HEK293 (cell line): ENCODE data around the gene MYO7A.

Source experiments
- CTCF ChIA-PET: fragments of 350-600 bp; formaldehyde crosslinking; extraction: SDS; loops from one replicate; lab custom pipeline; 2021; ENCODE audit warnings: antibody characterized with exemption; lab: Yijun Ruan, JAX
- POLR2A ChIA-PET: fragments of 300-600 bp; formaldehyde crosslinking; extraction: SDS; loops from one replicate; lab custom pipeline; 2020; ENCODE audit warnings: antibody characterized with exemption, inconsistent platforms; lab: Yijun Ruan, JAX
- H3K27ac ChIP-seq: fragments of 200-500 bp; sonication (Bioruptor generic); 2 replicates; pipeline ENCODE4 v1.5.1; 2014; ENCODE audit warnings: low read depth, low read length, control low read depth, inconsistent platforms; ENCODE audit errors: extremely low read depth
- H3K36me3 ChIP-seq, 2 experiments: fragments of 200-500 bp in 1 of 2; sonication (Bioruptor generic) in 1 of 2; 1 replicate in 1 of 2; 2 replicates in 1 of 2; pipeline ENCODE4 v1.5.1; 2014 to 2017; ENCODE audit warnings: inconsistent platforms in 2 of 2, low read length in 2 of 2; ENCODE audit not compliant: control insufficient read depth in 2 of 2, insufficient read depth in 1 of 2
- H3K4me1 ChIP-seq: fragments of 200-500 bp; sonication (Bioruptor generic); 2 replicates; pipeline ENCODE4 v1.5.1; 2014; ENCODE audit warnings: mild to moderate bottlenecking, low read length, inconsistent platforms; ENCODE audit not compliant: control insufficient read depth, insufficient read depth
- H3K4me3 ChIP-seq: 2 replicates; pipeline ENCODE4 v1.5.1; 2011; ENCODE audit warnings: low read depth, mild to moderate bottlenecking, control low read depth, low read length, moderate library complexity
- H3K9me3 ChIP-seq: fragments of 200-500 bp; sonication (Bioruptor generic); 2 replicates; pipeline ENCODE4 v1.5.1; 2014; ENCODE audit warnings: low read depth, low read length, inconsistent platforms; ENCODE audit not compliant: control insufficient read depth, insufficient read depth
- GLI4 ChIP-seq: fragments of 450-650 bp; formaldehyde crosslinking; IDR thresholded peaks from 2 replicates; pipeline ENCODE4 v1.5.1; 2016; ENCODE audit warnings: missing biosample characterization, missing genetic modification characterization
- KLF10 ChIP-seq: fragments of 450-650 bp; IDR thresholded peaks from 2 replicates; pipeline ENCODE4 v1.5.1; 2018; ENCODE audit warnings: missing biosample characterization, mild to moderate bottlenecking, missing genetic modification characterization
- KLF16 ChIP-seq: fragments of 450-650 bp; formaldehyde crosslinking; IDR thresholded peaks from 2 replicates; pipeline ENCODE4 v1.5.1; 2017; ENCODE audit warnings: missing biosample characterization, missing genetic modification characterization
- PRDM4 ChIP-seq: fragments of 450-650 bp; formaldehyde crosslinking; IDR thresholded peaks from 2 replicates; pipeline ENCODE4 v1.5.1; 2017; ENCODE audit warnings: missing biosample characterization, missing genetic modification characterization
- SALL2 ChIP-seq: fragments of 450-650 bp; formaldehyde crosslinking; IDR thresholded peaks from 2 replicates; pipeline ENCODE4 v1.5.0; 2017; ENCODE audit warnings: missing biosample characterization, mild to moderate bottlenecking, missing genetic modification characterization, borderline replicate concordance
- TCF7L2 ChIP-seq: IDR thresholded peaks from 2 replicates; pipeline ENCODE4 v1.6.1; 2011; ENCODE audit warnings: low read depth, mild to moderate bottlenecking, inconsistent platforms, low read length, moderate library complexity, borderline replicate concordance
- YY2 ChIP-seq: fragments of 450-650 bp; formaldehyde crosslinking; IDR thresholded peaks from 2 replicates; pipeline ENCODE4 v1.5.1; 2016; ENCODE audit warnings: missing biosample characterization, missing genetic modification characterization
- ZBTB1 ChIP-seq: fragments of 450-650 bp; formaldehyde crosslinking; IDR thresholded peaks from 2 replicates; pipeline ENCODE4 v1.5.1; 2016; ENCODE audit warnings: missing biosample characterization, missing genetic modification characterization
- ZIC2 ChIP-seq: fragments of 450-650 bp; formaldehyde crosslinking; IDR thresholded peaks from 2 replicates; pipeline ENCODE4 v1.5.1; 2016; ENCODE audit warnings: missing biosample characterization, missing genetic modification characterization
- ZNF133 ChIP-seq: fragments of 450-650 bp; formaldehyde crosslinking; IDR thresholded peaks from 2 replicates; pipeline ENCODE4 v1.5.1; 2016; ENCODE audit warnings: missing biosample characterization, missing genetic modification characterization
- ZNF169 ChIP-seq: fragments of 450-650 bp; formaldehyde crosslinking; IDR thresholded peaks from 2 replicates; pipeline ENCODE4 v1.5.1; 2016; ENCODE audit warnings: missing biosample characterization, missing genetic modification characterization
- ZNF19 ChIP-seq: fragments of 450-650 bp; formaldehyde crosslinking; IDR thresholded peaks from 2 replicates; pipeline ENCODE4; 2016; ENCODE audit warnings: missing biosample characterization, missing genetic modification characterization, low read depth
- ZNF2 ChIP-seq: fragments of 450-650 bp; formaldehyde crosslinking; IDR thresholded peaks from 2 replicates; pipeline ENCODE4 v1.5.1; 2016; ENCODE audit warnings: missing biosample characterization, missing genetic modification characterization
- ZNF223 ChIP-seq: fragments of 450-650 bp; formaldehyde crosslinking; IDR thresholded peaks from 2 replicates; pipeline ENCODE4 v1.5.1; 2016; ENCODE audit warnings: missing biosample characterization, missing genetic modification characterization
- ZNF239 ChIP-seq: fragments of 450-650 bp; formaldehyde crosslinking; IDR thresholded peaks from 2 replicates; pipeline ENCODE4 v1.5.1; 2016; ENCODE audit warnings: missing biosample characterization, missing genetic modification characterization
- ZNF292 ChIP-seq: fragments of 450-650 bp; formaldehyde crosslinking; IDR thresholded peaks from 2 replicates; pipeline ENCODE4 v1.5.1; 2016; ENCODE audit warnings: low read depth, missing biosample characterization, missing genetic modification characterization, borderline replicate concordance
- ZNF341 ChIP-seq: fragments of 450-650 bp; formaldehyde crosslinking; IDR thresholded peaks from 2 replicates; pipeline ENCODE4; 2016; ENCODE audit warnings: low read depth, missing biosample characterization, missing genetic modification characterization
- ZNF354C ChIP-seq: fragments of 450-650 bp; formaldehyde crosslinking; IDR thresholded peaks from 2 replicates; pipeline ENCODE4 v1.5.1; 2016; ENCODE audit warnings: missing biosample characterization, missing genetic modification characterization, low read depth, borderline replicate concordance
- ZNF391 ChIP-seq: fragments of 450-650 bp; formaldehyde crosslinking; IDR thresholded peaks from 2 replicates; pipeline ENCODE4 v1.5.1; 2016; ENCODE audit warnings: low read depth, missing biosample characterization, missing genetic modification characterization, borderline replicate concordance
- ZNF514 ChIP-seq: fragments of 450-650 bp; formaldehyde crosslinking; IDR thresholded peaks from 2 replicates; pipeline ENCODE4 v1.5.1; 2016; ENCODE audit warnings: missing biosample characterization, missing genetic modification characterization
- ZNF548 ChIP-seq: fragments of 450-650 bp; formaldehyde crosslinking; IDR thresholded peaks from 2 replicates; pipeline ENCODE4 v1.5.1; 2016; ENCODE audit warnings: missing biosample characterization, missing genetic modification characterization
- ZNF658 ChIP-seq: fragments of 450-650 bp; formaldehyde crosslinking; IDR thresholded peaks from 2 replicates; pipeline ENCODE4; 2016; ENCODE audit warnings: missing biosample characterization, missing genetic modification characterization
- ZNF670 ChIP-seq: fragments of 450-650 bp; formaldehyde crosslinking; IDR thresholded peaks from 2 replicates; pipeline ENCODE4 v1.5.1; 2016; ENCODE audit warnings: missing biosample characterization, missing genetic modification characterization, low read depth
- ZNF776 ChIP-seq: fragments of 450-650 bp; formaldehyde crosslinking; IDR thresholded peaks from 2 replicates; pipeline ENCODE4 v1.5.0; 2017; ENCODE audit warnings: missing biosample characterization, missing genetic modification characterization, borderline replicate concordance
- TF ChIP-seq, protein P1 (sequence below): fragments of 450-650 bp; formaldehyde crosslinking; IDR thresholded peaks from 2 replicates; pipeline ENCODE4 v1.5.1; 2016; ENCODE audit warnings: missing biosample characterization, missing genetic modification characterization, borderline replicate concordance
- TF ChIP-seq, protein P2 (sequence below): fragments of 450-650 bp; formaldehyde crosslinking; optimal IDR thresholded peaks from 2 replicates; pipeline ENCODE3; 2016; ENCODE audit warnings: missing biosample characterization, mild to moderate bottlenecking, missing genetic modification characterization
- TF ChIP-seq, protein P3 (sequence below): fragments of 450-650 bp; formaldehyde crosslinking; IDR thresholded peaks from 2 replicates; pipeline ENCODE4 v1.5.1; 2016; ENCODE audit warnings: missing biosample characterization, missing genetic modification characterization
- TF ChIP-seq, protein P4 (sequence below): fragments of 450-650 bp; formaldehyde crosslinking; IDR thresholded peaks from 2 replicates; pipeline ENCODE4 v1.5.1; 2017; ENCODE audit warnings: missing biosample characterization, missing genetic modification characterization

Gene MYO7A

DNA sequence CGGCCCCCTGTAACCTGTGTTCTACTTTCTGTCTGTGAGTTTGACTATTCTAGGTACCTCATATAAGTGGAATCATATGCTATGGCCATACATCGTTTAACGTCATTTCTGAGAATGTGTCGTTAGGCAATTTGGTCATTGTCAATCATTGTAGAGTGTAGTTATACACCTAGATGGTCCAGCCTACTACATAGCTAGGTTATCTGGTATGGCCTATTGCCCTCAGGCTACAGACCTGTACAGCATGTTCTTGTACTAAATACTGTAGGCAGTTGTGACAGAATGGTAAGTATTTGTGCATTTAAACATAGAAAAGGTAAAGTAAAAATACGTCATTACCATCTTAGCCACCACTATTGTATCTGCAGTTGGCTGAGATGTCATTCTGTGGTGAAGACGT, 35.2 kb downstream of the MYO7A start:
- Histone ChIP-seq H3K36me3 (no peaks in the 10 kb centered on the region), H3K9me3 (no peaks in the 10 kb centered on the region), H3K4me3 (no peak overlapping the region), H3K4me1 (no peaks in the 10 kb centered on the region), H3K27ac (no peak overlapping the region)
- ChIA-PET CTCF (interaction anchor here (0.5 kb wide), 1 partner anchor 76 kb away, joined by 4 read pairs; no protein-coding TSS in a partner anchor), POLR2A (no interaction called here)
- TF ChIP-seq SALL2: no peak
- TF ChIP-seq, protein P1, sequence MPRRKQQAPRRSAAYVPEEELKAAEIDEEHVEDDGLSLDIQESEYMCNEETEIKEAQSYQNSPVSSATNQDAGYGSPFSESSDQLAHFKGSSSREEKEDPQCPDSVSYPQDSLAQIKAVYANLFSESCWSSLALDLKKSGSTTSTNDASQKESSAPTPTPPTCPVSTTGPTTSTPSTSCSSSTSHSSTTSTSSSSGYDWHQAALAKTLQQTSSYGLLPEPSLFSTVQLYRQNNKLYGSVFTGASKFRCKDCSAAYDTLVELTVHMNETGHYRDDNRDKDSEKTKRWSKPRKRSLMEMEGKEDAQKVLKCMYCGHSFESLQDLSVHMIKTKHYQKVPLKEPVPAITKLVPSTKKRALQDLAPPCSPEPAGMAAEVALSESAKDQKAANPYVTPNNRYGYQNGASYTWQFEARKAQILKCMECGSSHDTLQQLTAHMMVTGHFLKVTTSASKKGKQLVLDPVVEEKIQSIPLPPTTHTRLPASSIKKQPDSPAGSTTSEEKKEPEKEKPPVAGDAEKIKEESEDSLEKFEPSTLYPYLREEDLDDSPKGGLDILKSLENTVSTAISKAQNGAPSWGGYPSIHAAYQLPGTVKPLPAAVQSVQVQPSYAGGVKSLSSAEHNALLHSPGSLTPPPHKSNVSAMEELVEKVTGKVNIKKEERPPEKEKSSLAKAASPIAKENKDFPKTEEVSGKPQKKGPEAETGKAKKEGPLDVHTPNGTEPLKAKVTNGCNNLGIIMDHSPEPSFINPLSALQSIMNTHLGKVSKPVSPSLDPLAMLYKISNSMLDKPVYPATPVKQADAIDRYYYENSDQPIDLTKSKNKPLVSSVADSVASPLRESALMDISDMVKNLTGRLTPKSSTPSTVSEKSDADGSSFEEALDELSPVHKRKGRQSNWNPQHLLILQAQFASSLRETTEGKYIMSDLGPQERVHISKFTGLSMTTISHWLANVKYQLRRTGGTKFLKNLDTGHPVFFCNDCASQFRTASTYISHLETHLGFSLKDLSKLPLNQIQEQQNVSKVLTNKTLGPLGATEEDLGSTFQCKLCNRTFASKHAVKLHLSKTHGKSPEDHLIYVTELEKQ: no peak
- no peak for TF ChIP-seq GLI4 (tag by site-specific recombination)
- TF ChIP-seq ZNF670 (tag by site-specific recombination): no peak
- no peak for TF ChIP-seq ZNF223 (tag by site-specific recombination)
- no peak for TF ChIP-seq ZNF548 (tag by site-specific recombination)
- no peak for TF ChIP-seq ZNF658
- TF ChIP-seq, protein P2, sequence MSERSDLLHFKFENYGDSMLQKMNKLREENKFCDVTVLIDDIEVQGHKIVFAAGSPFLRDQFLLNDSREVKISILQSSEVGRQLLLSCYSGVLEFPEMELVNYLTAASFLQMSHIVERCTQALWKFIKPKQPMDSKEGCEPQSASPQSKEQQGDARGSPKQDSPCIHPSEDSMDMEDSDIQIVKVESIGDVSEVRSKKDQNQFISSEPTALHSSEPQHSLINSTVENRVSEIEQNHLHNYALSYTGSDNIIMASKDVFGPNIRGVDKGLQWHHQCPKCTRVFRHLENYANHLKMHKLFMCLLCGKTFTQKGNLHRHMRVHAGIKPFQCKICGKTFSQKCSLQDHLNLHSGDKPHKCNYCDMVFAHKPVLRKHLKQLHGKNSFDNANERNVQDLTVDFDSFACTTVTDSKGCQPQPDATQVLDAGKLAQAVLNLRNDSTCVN (tag by site-specific recombination): no peak
- no peak for TF ChIP-seq ZNF391 (tag by site-specific recombination)
- no peak for TF ChIP-seq ZNF514 (tag by site-specific recombination)

GRCh38 chr11:77165066-77165465, 37.0 kb downstream of the MYO7A start:
- Histone ChIP-seq H3K9me3 (no peaks in the 10 kb centered on the region), H3K36me3 (no peaks in the 10 kb centered on the region), H3K4me3 (no peak overlapping the region), H3K4me1 (no peaks in the 10 kb centered on the region), H3K27ac (no peak overlapping the region)
- no peak for TF ChIP-seq ZIC2 (tag by site-specific recombination)
- TF ChIP-seq, protein P3, sequence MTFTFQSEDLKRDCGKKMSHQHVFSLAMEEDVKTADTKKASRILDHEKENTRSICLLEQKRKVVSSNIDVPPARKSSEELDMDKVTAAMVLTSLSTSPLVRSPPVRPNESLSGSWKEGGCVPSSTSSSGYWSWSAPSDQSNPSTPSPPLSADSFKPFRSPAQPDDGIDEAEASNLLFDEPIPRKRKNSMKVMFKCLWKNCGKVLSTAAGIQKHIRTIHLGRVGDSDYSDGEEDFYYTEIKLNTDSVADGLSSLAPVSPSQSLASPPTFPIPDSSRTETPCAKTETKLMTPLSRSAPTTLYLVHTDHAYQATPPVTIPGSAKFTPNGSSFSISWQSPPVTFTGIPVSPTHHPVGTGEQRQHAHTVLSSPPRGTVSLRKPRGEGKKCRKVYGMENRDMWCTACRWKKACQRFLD (tag by site-specific recombination): no peak
- no peak for TF ChIP-seq ZNF776 (tag by site-specific recombination)
- TF ChIP-seq ZNF2 (tag by site-specific recombination): no peak
- TF ChIP-seq ZNF341: no peak
- no peak for TF ChIP-seq ZNF133 (tag by site-specific recombination)
- TF ChIP-seq PRDM4: no peak
- no peak for TF ChIP-seq ZNF223 (tag by site-specific recombination)
- TF ChIP-seq ZBTB1 (tag by site-specific recombination): no peak
- no peak for TF ChIP-seq ZNF19 (tag by site-specific recombination)
- TF ChIP-seq TCF7L2: no peak
- TF ChIP-seq YY2 (tag by site-specific recombination): no peak
- TF ChIP-seq ZNF292 (tag by site-specific recombination): no peak
- TF ChIP-seq, protein P4, sequence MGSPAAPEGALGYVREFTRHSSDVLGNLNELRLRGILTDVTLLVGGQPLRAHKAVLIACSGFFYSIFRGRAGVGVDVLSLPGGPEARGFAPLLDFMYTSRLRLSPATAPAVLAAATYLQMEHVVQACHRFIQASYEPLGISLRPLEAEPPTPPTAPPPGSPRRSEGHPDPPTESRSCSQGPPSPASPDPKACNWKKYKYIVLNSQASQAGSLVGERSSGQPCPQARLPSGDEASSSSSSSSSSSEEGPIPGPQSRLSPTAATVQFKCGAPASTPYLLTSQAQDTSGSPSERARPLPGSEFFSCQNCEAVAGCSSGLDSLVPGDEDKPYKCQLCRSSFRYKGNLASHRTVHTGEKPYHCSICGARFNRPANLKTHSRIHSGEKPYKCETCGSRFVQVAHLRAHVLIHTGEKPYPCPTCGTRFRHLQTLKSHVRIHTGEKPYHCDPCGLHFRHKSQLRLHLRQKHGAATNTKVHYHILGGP (tag by site-specific recombination): no peak
- no peak for TF ChIP-seq ZNF514 (tag by site-specific recombination)
- no peak for TF ChIP-seq ZNF354C
- TF ChIP-seq ZNF169 (tag by site-specific recombination): no peak
- TF ChIP-seq ZNF239 (tag by site-specific recombination): no peak
- TF ChIP-seq KLF10 (tag by site-specific recombination): no peak
- TF ChIP-seq KLF16: no peak
- ChIA-PET CTCF (interaction anchor here (2.7 kb wide), 1 partner anchor 23 kb away, joined by 12 read pairs; no protein-coding TSS in a partner anchor), POLR2A (no interaction called here)
